GM21737 (cell line): ENCODE results near the gene ZNF318.

ENCODE experiments used
- ATAC-seq: cut with Tn5 transposase; IDR thresholded peaks from one replicate; pipeline ENCODE4 v1.9.1; 2021; ENCODE audit warnings: mild to moderate bottlenecking, moderate library complexity; ENCODE audit not compliant: unreplicated experiment

ZNF318 gene

GRCh38 chr6:43302126-43302525, 67.3 kb downstream of the ZNF318 start:
- ATAC-seq = no peak

DNA sequence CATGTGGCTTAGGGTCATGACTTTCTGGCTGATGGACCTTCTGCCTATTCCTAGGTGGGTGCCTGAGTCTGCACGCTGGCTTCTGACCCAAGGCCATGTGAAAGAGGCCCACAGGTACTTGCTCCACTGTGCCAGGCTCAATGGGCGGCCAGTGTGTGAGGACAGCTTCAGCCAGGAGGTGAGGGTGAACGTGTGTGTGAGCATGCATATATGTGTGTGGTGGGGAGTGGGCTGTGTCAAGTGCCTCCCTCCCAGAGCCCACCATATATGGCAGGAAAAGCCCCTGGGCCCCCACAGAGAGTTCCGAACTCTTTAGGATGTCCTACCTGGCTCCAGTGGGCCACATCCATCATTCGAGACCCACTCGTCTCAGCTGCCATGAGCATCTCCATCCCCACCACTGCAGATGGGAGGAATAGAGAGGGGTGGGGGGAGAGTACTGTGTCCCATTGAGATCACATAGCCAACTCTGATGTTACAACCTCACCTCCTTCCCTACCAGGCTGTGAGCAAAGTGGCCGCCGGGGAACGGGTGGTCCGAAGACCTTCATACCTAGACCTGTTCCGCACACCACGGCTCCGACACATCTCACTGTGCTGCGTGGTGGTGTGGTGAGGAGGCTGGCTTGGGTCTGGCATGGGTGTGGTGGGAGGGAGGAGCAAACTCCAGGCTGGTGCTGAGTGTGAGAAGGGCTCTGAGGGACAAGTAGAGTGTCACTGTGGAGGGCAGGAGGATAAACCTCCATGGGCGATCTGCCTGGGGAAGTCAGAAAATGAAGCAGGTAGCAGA, 68.2 kb downstream of the ZNF318 start:
- no peak for ATAC-seq

DNA sequence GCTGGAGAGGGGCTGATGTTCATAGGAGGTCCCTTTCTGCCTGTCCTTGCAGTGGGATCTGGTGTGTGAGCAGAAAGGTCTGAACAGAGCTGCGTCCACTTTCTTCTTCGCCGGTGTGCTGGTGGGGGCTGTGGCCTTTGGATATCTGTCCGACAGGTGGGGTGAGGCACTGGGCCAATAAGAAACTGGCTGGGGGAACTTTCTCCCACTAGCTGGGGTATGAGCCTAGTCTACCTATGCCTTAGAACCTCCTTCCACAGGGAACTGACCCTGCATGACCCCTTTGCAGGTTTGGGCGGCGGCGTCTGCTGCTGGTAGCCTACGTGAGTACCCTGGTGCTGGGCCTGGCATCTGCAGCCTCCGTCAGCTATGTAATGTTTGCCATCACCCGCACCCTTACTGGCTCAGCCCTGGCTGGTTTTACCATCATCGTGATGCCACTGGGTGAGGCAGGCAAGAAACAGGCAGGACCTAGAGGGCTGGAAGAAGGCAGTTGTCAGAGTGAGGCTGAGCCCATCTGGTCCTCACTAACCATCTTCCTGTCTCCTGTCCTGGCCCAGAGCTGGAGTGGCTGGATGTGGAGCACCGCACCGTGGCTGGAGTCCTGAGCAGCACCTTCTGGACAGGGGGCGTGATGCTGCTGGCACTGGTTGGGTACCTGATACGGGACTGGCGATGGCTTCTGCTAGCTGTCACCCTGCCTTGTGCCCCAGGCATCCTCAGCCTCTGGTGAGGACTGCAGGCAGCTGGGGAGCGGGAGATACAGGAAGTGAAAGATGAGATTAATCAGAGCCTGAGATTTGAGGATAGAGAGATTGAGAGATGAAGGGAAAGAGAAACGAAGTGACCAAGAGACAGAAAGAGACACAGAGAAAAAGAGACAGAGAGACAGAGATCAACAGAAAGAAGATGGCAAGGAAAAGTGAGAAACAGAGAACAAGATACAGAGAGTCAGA, 69.8 kb downstream of the ZNF318 start:
- no peak for ATAC-seq

GRCh38 chr6:43298565-43299337, 70.7 kb downstream of the ZNF318 start:
- no peak for ATAC-seq

DNA sequence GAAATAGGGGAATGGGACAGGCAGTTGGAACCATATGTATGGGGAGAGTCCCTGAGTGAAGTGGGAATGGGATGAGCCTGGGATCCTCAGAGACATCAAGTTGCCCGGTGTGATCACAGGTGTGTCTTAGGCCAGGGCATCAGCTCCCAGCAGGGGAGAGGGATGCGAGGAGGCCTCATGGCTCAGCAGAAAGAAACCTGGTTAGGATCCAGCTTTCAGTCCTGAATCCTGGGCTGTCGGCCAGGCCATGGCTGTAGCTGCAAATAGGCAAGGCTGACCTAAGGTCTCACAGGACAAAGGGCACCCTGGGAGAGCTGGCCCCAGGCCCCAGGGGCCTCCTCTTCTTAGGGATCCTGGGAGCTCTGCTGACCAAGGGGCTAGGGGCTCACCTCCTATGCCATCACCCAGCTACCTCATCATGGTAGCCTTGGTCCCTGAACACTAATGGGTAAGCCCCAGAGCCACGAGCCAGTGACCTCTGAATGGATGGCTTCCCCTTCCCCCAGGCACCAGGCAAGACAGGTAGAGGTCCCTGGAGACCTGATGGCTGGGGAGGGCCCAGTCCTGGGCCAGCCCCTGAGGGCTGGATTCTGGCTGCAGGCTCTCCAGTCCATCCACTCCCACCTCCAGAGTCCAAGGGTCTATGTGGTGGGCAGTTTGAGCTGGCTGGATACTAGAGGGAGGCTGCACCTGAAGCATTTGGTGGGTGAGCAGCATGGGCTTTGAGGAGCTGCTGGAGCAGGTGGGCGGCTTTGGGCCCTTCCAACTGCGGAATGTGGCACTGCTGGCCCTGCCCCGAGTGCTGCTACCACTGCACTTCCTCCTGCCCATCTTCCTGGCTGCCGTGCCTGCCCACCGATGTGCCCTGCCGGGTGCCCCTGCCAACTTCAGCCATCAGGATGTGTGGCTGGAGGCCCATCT, 71.5 kb downstream of the ZNF318 start, which contains the start of gene SLC22A7:
Gene SLC22A7, plus strand, starts transcription at position 617 of the 921 bp plus-strand sequence. Its CDS starts 99 bp downstream, at position 716.
- no peak for ATAC-seq

- no peak for ATAC-seq
These were observed 72.5 kb downstream of the ZNF318 start for GRCh38 chr6:43296780-43297497.

DNA sequence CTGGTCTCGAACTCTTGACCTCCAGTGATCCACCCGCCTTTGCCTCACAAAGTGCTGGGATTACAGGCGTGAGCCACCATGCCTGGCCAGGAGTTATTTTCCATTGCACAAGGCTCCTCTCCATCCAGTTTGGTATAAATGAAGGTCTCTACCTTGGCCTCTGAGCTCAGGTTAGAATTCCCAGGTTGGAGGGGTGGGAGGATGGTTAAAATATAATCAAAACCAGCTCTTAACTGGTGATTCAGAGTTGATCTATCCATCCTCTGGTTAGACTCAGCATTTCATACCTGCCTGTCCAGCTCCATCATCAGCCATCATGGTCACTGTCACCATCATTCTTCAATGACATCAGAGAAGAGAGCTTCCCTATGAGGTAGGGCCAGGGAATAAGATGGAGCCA, 74.0 kb downstream of the ZNF318 start:
- ATAC-seq = no peak

- no peak for ATAC-seq
These were observed 74.9 kb downstream of the ZNF318 start for GRCh38 chr6:43294536-43294935.

- ATAC-seq = no peak
These were observed 75.7 kb downstream of the ZNF318 start for GRCh38 chr6:43293698-43294097.

GRCh38 chr6:43292763-43293318, 76.6 kb downstream of the ZNF318 start:
- no peak for ATAC-seq

DNA sequence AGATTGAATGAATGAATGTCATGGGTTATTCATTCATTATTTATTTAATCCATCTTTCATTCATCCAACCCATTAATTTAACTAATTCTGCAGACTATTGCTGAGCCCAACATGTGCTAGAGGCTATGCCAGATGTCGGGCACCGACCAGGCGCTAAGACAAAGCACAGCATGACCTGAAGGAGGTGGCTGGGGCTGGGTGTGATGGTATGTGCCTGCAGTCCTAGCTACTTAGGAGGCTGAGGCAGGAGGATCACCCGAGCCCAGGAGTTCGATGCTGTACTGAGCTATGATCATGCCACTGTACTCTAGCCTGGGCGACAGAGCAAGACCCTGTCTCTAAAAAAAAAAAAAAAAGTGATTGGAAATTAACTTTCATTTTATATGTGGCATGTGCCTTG, 77.1 kb downstream of the ZNF318 start:
- ATAC-seq = no peak

DNA sequence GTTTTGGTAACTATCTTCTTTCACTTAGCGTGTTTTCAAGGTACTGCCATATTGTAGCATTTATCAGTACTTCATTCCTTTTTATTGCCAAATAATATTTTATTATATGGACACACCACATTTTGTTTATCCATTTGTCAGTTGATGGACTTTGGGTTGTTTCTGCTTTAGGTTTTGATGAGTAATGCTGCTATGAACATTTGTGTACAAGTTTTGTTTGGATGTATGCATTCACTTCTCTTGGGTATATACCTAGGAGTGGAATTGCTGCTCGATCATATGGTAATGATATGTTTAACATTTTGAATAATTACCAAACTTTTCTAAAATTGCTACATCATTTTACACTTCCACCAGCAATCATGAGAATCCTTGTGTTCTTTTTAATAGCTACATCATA, 77.7 kb downstream of the ZNF318 start:
- no peak for ATAC-seq

DNA sequence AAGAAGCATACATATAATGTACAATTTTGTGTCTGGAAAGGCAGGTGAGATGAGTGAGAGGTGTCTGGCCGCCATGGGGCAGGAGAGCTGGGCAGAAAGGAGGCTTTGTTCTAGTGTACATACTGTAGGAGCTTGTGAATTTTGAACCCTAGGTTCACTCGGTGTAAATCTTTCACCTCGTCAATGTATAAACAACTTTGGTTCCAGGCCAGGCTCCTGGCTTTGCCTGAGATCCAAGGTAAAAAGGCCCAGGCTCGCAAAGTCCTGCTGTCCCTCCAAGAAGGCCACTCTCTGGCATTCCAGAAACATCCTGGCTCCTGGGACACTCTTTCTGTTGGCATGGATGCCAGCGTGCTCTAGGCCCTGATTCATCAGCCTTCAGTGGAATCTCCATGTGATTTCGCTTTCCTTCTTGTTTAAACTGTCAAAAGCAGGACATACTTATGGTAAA, 78.5 kb downstream of the ZNF318 start:
- ATAC-seq = no peak

DNA sequence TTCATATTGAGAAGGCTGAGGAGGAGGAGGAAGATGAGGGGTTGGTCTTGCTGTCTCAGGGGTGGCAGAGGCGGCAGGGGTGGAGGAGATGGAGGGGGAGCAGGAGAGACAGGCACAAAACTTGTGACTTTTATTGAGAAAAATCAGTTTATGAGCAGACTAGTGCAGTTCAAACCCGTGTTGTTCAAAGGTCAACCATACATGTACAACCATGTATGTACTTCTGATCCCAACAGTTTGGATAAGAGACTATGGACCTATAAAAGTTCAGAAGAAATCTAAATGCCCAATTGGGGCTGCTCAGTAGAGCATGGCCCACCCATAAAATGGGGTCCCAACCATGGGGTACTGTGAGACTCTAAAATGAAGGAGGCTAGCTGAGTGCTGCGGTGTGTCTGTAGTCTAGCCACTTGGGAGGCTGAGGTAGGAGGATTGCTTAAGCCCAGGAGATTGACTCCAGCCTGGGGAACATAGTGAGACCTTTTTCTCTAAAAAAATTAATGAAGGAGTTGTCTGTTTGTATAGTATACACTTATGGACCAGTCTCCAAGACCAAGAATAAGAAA, 79.0 kb downstream of the ZNF318 start:
- ATAC-seq = no peak

- ATAC-seq = no peak
These were observed 81.4 kb downstream of the ZNF318 start for GRCh38 chr6:43287717-43288679.

DNA sequence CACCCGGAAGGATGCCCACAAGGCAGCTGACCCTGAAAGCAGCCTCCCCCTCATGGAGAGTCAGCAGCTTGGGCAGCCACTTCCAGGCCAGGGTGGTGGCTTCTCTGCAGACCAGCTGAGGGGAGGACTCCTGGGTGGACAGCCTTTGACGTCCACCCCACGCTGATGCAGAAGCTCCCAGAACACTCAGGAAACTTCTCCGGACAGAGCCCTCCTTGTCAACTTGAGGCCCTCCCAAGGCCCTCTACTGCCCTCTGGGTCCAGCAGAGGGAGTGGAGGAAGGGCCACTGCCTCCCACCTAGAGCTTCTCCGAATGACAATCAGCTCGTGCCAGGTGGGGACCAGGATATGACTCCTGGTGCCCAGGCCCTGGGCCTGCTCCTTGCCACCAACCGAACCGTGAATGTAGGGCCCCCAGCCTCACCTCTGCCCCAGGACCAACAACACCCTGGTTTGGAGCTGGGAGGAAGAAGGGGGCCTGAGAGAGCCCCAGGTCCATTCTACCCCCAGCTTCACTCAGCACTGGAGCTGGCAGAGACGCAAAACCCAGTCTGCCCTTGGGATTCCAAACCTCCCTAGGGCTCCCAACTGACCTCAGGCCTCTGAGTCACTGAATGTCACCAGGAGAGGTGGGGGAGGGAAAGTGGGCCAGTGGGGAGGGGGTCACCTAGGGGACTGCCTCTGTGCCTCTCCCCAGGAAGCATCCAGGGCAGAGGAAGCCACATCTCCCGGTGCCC, 82.3 kb downstream of the ZNF318 start:
- no peak for ATAC-seq
